ENCODE results near the gene DEDD2.

DNA sequence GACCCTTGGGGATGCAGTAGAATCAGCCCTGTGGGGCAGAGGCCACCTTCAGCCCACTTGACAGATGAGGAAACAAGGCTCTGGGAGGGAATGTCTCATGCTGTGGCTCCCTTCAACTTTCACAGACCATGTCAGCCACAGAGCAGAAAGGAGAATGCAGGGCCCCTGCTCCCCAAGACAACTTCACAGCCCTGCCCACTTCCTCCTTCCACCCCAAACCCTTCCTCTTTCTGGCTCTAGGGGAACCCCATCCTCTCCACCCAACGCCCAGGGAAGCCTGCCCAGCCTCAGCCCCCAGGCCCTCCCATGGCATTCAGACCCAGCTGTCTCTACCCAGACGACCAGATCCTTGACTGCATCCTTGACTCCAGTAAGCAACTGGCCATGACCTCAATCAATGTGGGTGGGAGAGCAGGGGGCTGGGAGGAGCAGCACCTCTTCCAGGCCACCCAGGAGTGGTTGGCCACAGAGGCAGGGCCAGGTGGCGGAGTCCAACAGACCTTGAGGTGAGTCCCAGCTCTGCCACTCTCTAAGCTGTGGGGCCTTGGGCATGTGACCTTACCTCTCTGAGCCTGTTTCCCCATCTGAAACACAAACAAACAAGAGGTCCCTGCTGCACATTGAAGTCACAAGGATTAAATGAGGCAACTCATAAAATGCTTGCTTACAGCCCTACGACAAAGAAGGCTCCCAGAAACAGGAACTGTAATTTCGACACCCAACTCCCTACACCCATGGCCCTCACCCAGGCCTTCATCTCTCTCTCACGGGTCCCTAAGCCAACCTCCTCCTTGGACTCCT is 15.8 kb downstream of the DEDD2 start:
- TF ChIP-seq POLR2AphosphoS5 (IDR thresholded peaks at IDR 0.05; ENCODE audit: low read depth, low read length) (no peak), POLR2A (IDR thresholded peaks at IDR 0.05; ENCODE audit: low read depth, low read length) (peak; percentile 49; the same call in 1 of the 2 replicates)

All from GM12892 (cell line).